ENCODE data around the gene MTOR.

DNA sequence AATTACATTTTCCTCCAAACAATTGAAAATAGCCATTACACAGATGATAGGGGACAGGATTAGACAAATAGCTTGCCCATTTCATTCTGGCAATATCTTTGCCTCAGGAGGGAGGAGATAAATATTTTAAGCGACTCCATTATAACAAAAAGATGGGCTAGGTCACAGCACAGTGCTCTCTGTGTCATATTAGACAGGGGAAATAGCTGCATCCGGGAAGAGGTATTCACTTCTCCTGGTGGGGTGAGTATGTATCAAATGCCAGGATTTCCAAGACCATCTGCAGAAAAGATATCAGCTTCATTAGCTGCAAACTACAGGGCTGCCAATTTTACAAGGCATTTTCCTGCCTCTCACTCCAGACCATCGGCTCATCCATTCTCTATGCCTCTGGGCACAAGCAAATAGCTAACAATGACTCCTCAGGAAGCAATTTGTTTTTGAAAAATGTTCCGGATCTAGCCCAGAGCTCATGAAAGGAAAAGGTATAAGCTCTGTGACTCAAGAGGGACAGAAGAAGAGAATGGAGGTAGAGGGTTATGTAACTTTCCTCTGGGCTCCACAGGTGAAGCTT lies 115.1 kb downstream of the MTOR start:
- no peak for TF ChIP-seq POLR2AphosphoS5 (IDR thresholded peaks at IDR 0.05)
- TF ChIP-seq, protein P1, sequence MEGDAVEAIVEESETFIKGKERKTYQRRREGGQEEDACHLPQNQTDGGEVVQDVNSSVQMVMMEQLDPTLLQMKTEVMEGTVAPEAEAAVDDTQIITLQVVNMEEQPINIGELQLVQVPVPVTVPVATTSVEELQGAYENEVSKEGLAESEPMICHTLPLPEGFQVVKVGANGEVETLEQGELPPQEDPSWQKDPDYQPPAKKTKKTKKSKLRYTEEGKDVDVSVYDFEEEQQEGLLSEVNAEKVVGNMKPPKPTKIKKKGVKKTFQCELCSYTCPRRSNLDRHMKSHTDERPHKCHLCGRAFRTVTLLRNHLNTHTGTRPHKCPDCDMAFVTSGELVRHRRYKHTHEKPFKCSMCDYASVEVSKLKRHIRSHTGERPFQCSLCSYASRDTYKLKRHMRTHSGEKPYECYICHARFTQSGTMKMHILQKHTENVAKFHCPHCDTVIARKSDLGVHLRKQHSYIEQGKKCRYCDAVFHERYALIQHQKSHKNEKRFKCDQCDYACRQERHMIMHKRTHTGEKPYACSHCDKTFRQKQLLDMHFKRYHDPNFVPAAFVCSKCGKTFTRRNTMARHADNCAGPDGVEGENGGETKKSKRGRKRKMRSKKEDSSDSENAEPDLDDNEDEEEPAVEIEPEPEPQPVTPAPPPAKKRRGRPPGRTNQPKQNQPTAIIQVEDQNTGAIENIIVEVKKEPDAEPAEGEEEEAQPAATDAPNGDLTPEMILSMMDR (IDR thresholded peaks at IDR 0.05), result no peak
- TF ChIP-seq POLR2A (IDR thresholded peaks at IDR 0.05), result no peak
